HUDEP-2 (cell line): ENCODE results near the gene CHST9.

Source experiments
- DNase-seq, 76 experiments: peaks; one replicate each; lab custom pipeline; 2025; ENCODE audit not compliant: unreplicated experiment in 76 of 76; lab: John Stamatoyannopoulos, UW

CHST9 gene

GRCh38 chr18:26875040-26875654, 310.0 kb downstream of the CHST9 start:
- no peak for DNase-seq

DNA sequence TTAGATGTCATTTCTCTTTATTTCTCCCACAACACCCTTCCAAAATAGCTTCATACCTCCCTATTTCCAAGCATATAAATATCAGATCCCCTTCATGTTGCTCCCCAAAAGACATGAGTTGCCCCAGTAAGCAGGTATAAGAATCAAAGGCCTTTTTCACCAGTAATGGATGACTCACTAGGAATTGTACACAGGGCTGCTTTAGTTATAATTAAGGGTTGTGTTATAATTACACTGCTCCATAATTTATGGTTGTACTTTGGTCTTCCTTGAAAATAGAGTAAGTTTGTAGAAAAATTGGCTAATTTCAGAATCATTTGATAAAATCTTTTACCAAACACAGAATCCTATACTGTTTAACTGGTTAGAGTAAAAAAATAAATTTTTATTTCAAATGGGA, 310.8 kb downstream of the CHST9 start:
- DNase-seq, result no peak

GRCh38 chr18:26869640-26870039, 315.5 kb downstream of the CHST9 start:
- DNase-seq, result no peak

DNA sequence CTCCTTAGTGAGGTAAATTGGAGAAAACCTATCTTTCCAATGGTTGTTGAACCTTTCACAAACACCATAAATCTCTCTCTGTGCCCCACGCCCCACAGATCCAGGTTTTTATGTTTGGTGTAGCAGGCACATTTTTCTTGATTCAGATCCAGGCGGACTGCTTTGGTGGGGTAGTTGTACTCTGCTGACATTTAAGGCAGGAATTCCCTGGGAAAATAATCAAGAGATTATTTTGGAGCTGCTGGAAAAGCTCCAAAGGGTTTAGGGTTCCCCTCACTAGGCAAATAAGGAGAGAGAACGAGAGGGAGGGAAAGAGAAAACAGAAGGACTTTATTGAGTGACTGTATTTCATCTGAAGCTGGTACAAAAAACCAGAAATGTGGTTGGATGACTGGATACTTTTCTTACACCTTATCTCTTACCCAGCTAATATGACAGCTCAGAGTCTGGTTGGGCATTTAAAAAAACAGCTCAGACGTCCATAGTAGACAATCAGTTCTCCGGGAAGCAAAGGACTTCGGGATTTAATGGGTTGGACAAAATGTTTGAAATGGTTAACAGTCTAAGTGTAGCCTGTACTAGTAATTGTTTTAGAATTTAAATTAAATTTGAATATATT, 316.0 kb downstream of the CHST9 start:
- DNase-seq, result no peak

DNA sequence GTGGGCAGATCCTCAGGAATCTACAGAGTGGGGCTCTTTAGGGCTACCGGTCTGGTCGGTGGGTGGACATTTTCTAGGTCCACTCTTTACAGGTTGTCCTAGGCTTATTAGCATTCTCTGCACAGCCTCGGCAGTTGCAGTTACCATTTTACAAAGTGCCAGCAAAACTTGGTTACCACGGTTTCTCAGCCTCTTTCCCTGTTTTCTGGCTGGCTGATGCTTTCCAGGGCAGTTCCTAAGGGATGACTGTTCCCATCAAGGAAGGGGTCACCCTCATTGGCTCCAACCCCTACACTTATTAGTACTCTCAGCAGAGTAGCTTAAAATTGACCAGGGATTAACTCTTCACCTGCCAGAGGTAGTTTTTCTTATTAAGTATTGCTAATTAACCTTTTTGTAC, 317.6 kb downstream of the CHST9 start:
- DNase-seq, result no peak

DNA sequence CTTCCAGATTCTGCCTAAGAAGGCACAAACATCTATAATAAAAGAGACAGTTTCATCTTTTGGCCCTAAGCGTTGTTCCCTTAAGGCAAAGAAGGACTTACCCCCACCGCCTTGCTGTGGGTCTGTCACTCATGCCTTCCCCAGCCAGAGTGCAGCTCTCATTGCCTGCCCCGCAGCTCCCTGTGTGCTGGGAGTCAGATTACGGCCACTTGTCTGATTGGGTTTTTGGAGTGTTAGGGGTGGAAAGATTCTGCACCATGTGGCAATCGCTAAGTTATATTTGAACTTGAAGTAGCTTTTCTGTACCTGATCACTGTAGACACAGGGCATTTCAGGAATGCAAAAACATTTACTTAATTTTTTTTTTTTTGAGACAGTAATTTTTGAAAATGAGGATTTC, 319.6 kb downstream of the CHST9 start, which contains the start of gene AQP4:
TSS of gene AQP4 (minus strand) at position 151 of the 400 bp plus-strand sequence. CDS start at position 133, 18 bp downstream.
- DNase-seq, result no peak

- no peak for DNase-seq
Measured at GRCh38 chr18:26864658-26865057, 320.4 kb downstream of the CHST9 start.

- DNase-seq, result no peak
Measured at GRCh38 chr18:26863921-26864497, 321.1 kb downstream of the CHST9 start.

DNA sequence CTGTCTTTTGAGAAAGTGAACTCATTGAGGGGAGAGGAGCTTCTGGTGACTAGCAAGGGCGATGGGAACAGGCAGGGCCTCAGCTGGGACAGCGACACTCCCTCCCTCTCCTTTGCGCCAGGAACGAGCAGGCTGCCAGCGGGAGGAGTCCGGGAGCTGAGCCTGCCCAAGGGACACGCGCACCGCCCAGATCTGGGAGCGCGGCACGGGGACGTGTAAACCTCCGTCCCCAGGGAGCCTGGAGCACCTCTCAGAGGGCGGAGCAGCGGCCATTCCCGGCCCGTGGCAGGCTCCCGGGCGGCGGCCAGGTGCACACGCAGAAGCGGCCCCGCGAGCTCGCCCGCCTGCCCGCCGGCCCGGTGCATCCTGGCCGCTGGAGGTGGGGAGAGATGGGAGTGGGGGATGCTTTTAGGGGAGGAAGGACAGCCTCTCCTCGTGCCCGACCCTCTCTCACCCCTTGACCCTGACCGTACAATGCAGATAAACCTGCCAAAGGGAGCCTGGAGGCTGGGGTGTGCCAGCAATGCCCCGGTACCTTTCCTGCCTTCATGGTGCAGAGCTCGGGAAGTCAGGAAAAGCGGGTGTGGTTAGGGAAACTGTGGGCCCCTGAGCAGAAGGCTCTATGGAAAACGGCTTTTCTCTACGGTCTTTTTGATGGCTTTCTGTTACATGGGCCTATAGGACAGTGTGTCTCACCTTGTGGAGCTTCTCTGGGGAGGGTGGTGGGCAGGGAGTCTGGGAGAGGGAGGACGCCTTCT, 321.8 kb downstream of the CHST9 start:
- DNase-seq, result no peak

- no peak for DNase-seq
Measured at GRCh38 chr18:26862084-26862483, 323.0 kb downstream of the CHST9 start.
